ENCODE results near the gene GMDS. TPM values are rescaled to one million over a fixed set of nuclear protein-coding genes. Genes with fewer than 3 reads are reported as not detected.

GMDS gene
- total and polyA plus RNA-seq, 11 donors, result 4.5 to 10.7 (median 7.0) TPM

- peaks cover 0 to 21% (median 0%) of the 10 kb centered on the region in 12 donors for H3K4me1 ChIP-seq
- no peaks in the 10 kb centered on the region for H3K36me3 ChIP-seq
- TF ChIP-seq CTCF (IDR thresholded peaks at IDR 0.05) (no peak), POLR2A (IDR thresholded peaks at IDR 0.05) (no peak)
- peak in 3 of 4 donors; percentile 65 to 81 (median 78) for ATAC-seq
- no peaks in the 10 kb centered on the region for H3K27me3 ChIP-seq
- no peaks in the 10 kb centered on the region for H3K9me3 ChIP-seq
- WGBS, 4 donors, result 59 to 66% (median 63%) methylated on average over 6 of the region's 6 CpGs
- DNase-seq, result no peak
- H3K27ac ChIP-seq, result peak overlapping the region in 1 of 12 donors; percentile 14
- intact Hi-C loops (cut with DNase I), result no loop called here
- H3K4me3 ChIP-seq, result no peak overlapping the region
Observed at GRCh38 chr6:1784422-1784884, 461.0 kb downstream of the GMDS start.

DNA sequence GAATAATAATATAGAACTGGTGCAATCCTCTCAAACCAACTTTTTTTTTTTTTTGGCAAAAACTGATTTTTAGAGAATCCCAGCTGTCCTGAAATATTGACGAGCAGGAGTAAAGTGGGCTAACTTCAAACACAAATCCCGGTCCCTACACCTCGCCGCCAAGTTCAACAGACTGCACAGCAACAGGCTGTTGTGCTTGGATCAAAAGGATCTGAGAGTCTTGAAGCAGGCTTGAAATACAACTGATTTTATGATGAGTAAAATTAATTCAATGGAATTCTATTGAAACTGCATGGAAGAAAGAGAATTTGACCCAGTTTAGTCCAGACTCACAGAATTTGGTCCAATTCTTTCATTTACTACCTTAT lies 463.6 kb downstream of the GMDS start:
- Histone ChIP-seq H3K36me3 (no peaks in the 10 kb centered on the region), H3K9me3 (no peaks in the 10 kb centered on the region), H3K4me3 (no peak overlapping the region), H3K4me1 (peaks cover 0 to 24% (median 0%) of the 10 kb centered on the region in 12 donors), H3K27ac (no peak overlapping the region), H3K27me3 (no peaks in the 10 kb centered on the region)
- DNase-seq, result no peak
- no peak for ATAC-seq
- no peak for TF ChIP-seq POLR2A (IDR thresholded peaks at IDR 0.05)
- no peak for TF ChIP-seq CTCF (IDR thresholded peaks at IDR 0.05)
- 96 to 100% (median 97%) methylated on average over 4 of the region's 4 CpGs for WGBS, 4 donors
- intact Hi-C loops (cut with DNase I), result no loop called here

DNA sequence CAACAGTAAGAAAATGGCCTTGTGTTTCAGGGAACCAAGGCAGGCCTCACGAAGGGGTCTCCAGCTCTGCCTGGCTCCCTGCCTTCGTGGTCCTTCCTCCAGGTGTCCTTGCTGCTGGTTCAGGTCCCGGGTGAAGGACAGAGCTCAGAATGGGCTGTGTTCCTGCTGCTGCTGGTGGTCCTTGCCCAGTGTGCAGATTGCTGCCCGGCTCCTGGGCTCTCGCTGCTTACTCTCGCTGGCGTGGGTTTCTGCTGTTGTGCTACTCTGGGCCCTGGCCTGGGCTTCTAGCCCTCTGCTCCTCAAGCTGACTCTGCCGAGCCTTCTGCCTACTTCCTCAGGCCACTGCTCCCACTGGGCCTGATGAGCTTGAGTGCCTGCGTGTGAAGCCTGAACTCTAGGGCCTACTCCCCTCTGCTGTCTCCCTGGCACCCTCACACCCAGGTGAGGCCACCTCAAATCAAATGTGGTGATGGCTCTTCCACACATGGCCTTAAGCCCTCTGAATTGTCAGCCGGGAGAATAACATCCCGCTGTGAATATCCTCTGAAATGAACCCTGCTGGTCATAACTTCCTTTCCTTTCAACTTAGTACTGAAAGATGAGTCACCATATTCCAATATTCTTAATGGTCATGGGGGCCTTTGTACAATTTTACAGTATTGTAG lies 464.1 kb downstream of the GMDS start:
- intact Hi-C loops (cut with DNase I), result no loop called here
- H3K27ac ChIP-seq, result no peak overlapping the region
- no peak for ATAC-seq

More for the DNA sequence above, 464.1 kb downstream of the GMDS start:
- 86 to 96% (median 91%) methylated on average over 10 to 11 of the region's 11 CpGs for WGBS, 4 donors
- Histone ChIP-seq H3K4me3 (no peak overlapping the region), H3K27me3 (no peaks in the 10 kb centered on the region), H3K36me3 (no peaks in the 10 kb centered on the region), H3K4me1 (peaks cover 0 to 24% (median 0%) of the 10 kb centered on the region in 12 donors), H3K9me3 (no peaks in the 10 kb centered on the region)
- DNase-seq, result no peak
- TF ChIP-seq POLR2A (IDR thresholded peaks at IDR 0.05) (no peak), CTCF (IDR thresholded peaks at IDR 0.05) (no peak)

All from heart left ventricle (tissue), 16 donors.